ENCODE measurements around the gene PAEP. TPM values are rescaled to one million over a fixed set of nuclear protein-coding genes. Genes with fewer than 3 reads are reported as not detected.
A peak's percentile ranks its signal among the peaks of the same experiment; 100 is the strongest.

Gene PAEP
- total RNA-seq, 3 donors from 2014 or later = not detected

- no peaks in the 10 kb centered on the region for H3K4me1 ChIP-seq
- TF ChIP-seq POLR2A (IDR thresholded peaks at IDR 0.05) = no peak
- TF ChIP-seq CTCF (IDR thresholded peaks at IDR 0.05) = no peak
- TF ChIP-seq POLR2AphosphoS5 (IDR thresholded peaks at IDR 0.05) = no peak
- intact Hi-C loops (cut with DNase I; ENCODE audit: low total_unique reads) = loop anchor here (5.0 kb wide), 1 partner anchor 748 kb away; no protein-coding TSS in a partner anchor
- peaks cover 0 to 18% of the 10 kb centered on the region in 2 donors for H3K27me3 ChIP-seq
- no peak overlapping the region for H3K27ac ChIP-seq
- H3K4me3 ChIP-seq = no peak overlapping the region
- no peaks in the 10 kb centered on the region for H3K9me3 ChIP-seq
- no peak for DNase-seq (ENCODE audit: low spot score in 2 of 2)
- H3K36me3 ChIP-seq = no peaks in the 10 kb centered on the region
Measured at GRCh38 chr9:135519179-135519971, 42.2 kb upstream of the PAEP start.

GRCh38 chr9:135520916-135521607 lies 40.5 kb upstream of the PAEP start, which contains the start of gene LCN1:
LCN1 (plus strand) TSS chr9:135521440; CDS start chr9:135521498, 58 bp downstream.
- intact Hi-C loops (cut with DNase I; ENCODE audit: low total_unique reads) = no loop called here
- peaks cover 0 to 23% of the 10 kb centered on the region in 2 donors for H3K27me3 ChIP-seq
- TF ChIP-seq CTCF (IDR thresholded peaks at IDR 0.05) (no peak), POLR2A (IDR thresholded peaks at IDR 0.05) (no peak), POLR2AphosphoS5 (IDR thresholded peaks at IDR 0.05) (no peak)

GRCh38 chr9:135521608-135522095 lies 39.9 kb upstream of the PAEP start:
- Histone ChIP-seq H3K27ac (no peak overlapping the region), H3K4me1 (no peaks in the 10 kb centered on the region), H3K36me3 (no peaks in the 10 kb centered on the region), H3K27me3 (peaks cover 0 to 23% of the 10 kb centered on the region in 2 donors), H3K9me3 (no peaks in the 10 kb centered on the region), H3K4me3 (no peak overlapping the region)
- intact Hi-C loops (cut with DNase I; ENCODE audit: low total_unique reads) = no loop called here
- TF ChIP-seq POLR2A (IDR thresholded peaks at IDR 0.05) (no peak), CTCF (IDR thresholded peaks at IDR 0.05) (no peak), POLR2AphosphoS5 (IDR thresholded peaks at IDR 0.05) (no peak)
- DNase-seq (ENCODE audit: low spot score in 2 of 2) = no peak

More at GRCh38 chr9:135520916-135521607, 40.5 kb upstream of the PAEP start, which contains the start of gene LCN1:
- Histone ChIP-seq H3K9me3 (no peaks in the 10 kb centered on the region), H3K4me1 (no peaks in the 10 kb centered on the region), H3K27ac (no peak within 1 kb of the TSS), H3K4me3 (no peak within 1 kb of the TSS), H3K36me3 (no peaks in the 10 kb centered on the region)
- no peak for DNase-seq (ENCODE audit: low spot score in 2 of 2)

- H3K9me3 ChIP-seq = no peaks in the 10 kb centered on the region
- intact Hi-C loops (cut with DNase I; ENCODE audit: low total_unique reads) = no loop called here
- H3K4me1 ChIP-seq = no peaks in the 10 kb centered on the region
- H3K36me3 ChIP-seq = no peaks in the 10 kb centered on the region
- peaks cover 0 to 23% of the 10 kb centered on the region in 2 donors for H3K27me3 ChIP-seq
- peak in 1 of 2 donors; percentile 43 for DNase-seq (ENCODE audit: low spot score in 2 of 2)
- H3K4me3 ChIP-seq = no peak overlapping the region
- TF ChIP-seq CTCF (IDR thresholded peaks at IDR 0.05) = no peak
- H3K27ac ChIP-seq = no peak overlapping the region
Measured at GRCh38 chr9:135522137-135522877, 39.2 kb upstream of the PAEP start.

All from breast epithelium (tissue), 4 donors.